Measurements from ENCODE around the gene F5.
"Not testable (repeated sequence)": the region's sequence is repeated elsewhere in the genome, so short reads cannot be mapped to it uniquely, and the experiment has no call there.

F5 gene

GRCh38 chr1:169508432-169509338, 77.6 kb downstream of the F5 start:
- no peak for DNase-seq (ENCODE audit: low read depth)

- DNase-seq (ENCODE audit: low read depth), result no peak
Observed at GRCh38 chr1:169507413-169507812, 78.9 kb downstream of the F5 start.

GRCh38 chr1:169503601-169504000, 82.7 kb downstream of the F5 start:
- not testable (repeated sequence) for DNase-seq (ENCODE audit: low read depth)

- DNase-seq (ENCODE audit: low read depth), result no peak
Observed at GRCh38 chr1:169499807-169500206, 86.5 kb downstream of the F5 start.

GRCh38 chr1:169497317-169497716, 89.0 kb downstream of the F5 start:
- DNase-seq (ENCODE audit: low read depth), result no peak

- no peak for DNase-seq (ENCODE audit: low read depth)
Observed at GRCh38 chr1:169495916-169496315, 90.4 kb downstream of the F5 start.

GRCh38 chr1:169495046-169495775, 91.1 kb downstream of the F5 start:
- DNase-seq (ENCODE audit: low read depth), result no peak

GRCh38 chr1:169494343-169494742, 91.9 kb downstream of the F5 start:
- DNase-seq (ENCODE audit: low read depth), result no peak

- no peak for DNase-seq (ENCODE audit: low read depth)
Observed at GRCh38 chr1:169493251-169493650, 93.0 kb downstream of the F5 start.

- DNase-seq (ENCODE audit: low read depth), result no peak
Observed at GRCh38 chr1:169491845-169492281, 94.4 kb downstream of the F5 start.

GRCh38 chr1:169488157-169488556, 98.1 kb downstream of the F5 start:
- DNase-seq (ENCODE audit: low read depth), result no peak

- DNase-seq (ENCODE audit: low read depth), result no peak
Observed at GRCh38 chr1:169487561-169487960, 98.7 kb downstream of the F5 start.

- no peak for DNase-seq (ENCODE audit: low read depth)
Observed at GRCh38 chr1:169487133-169487532, 99.1 kb downstream of the F5 start.

- no peak for DNase-seq (ENCODE audit: low read depth)
Observed at GRCh38 chr1:169486281-169487051, 99.8 kb downstream of the F5 start.

- peak; percentile 94 for DNase-seq (ENCODE audit: low read depth)
Observed at GRCh38 chr1:169485431-169486280, 100.6 kb downstream of the F5 start, which contains the start of gene SLC19A2. Gene SLC19A2 (minus strand): TSS chr1:169485944. CDS start chr1:169485766, 178 bp downstream.

- no peak for DNase-seq (ENCODE audit: low read depth)
Observed at GRCh38 chr1:169484683-169485430, 101.4 kb downstream of the F5 start.

GRCh38 chr1:169484101-169484500, 102.2 kb downstream of the F5 start:
- no peak for DNase-seq (ENCODE audit: low read depth)

- no peak for DNase-seq (ENCODE audit: low read depth)
Observed at GRCh38 chr1:169483500-169483966, 102.7 kb downstream of the F5 start.

- no peak for DNase-seq (ENCODE audit: low read depth)
Observed at GRCh38 chr1:169479363-169480066, 106.8 kb downstream of the F5 start.

Measured in HS-5 (cell line).